Neutrophil (primary cell): ENCODE data around the gene ZNF615.
"Not testable (repeated sequence)": the region's sequence is repeated elsewhere in the genome, so short reads cannot be mapped to it uniquely, and the experiment has no call there.

ENCODE experiments used
- H3K27ac ChIP-seq: fragments of 200-600 bp; sonication (generic); 2 replicates; pipeline ENCODE4 v1.5.1; 2016; ENCODE audit warnings: mild to moderate bottlenecking, moderate library complexity
- H3K27me3 ChIP-seq: fragments of 200-600 bp; sonication (generic); 2 replicates; pipeline ENCODE4 v1.6.0; 2016; ENCODE audit warnings: mild to moderate bottlenecking
- H3K36me3 ChIP-seq: fragments of 200-600 bp; sonication (generic); 2 replicates; pipeline ENCODE4 v1.5.1; 2017
- H3K4me1 ChIP-seq, 2 experiments: fragments of 200-600 bp in 1 of 2; sonication (generic) in 1 of 2; 1 replicate in 1 of 2; 2 replicates in 1 of 2; pipeline versions ENCODE4 v1.5.1 to v1.6.1; 2013 to 2016; ENCODE audit warnings: low read depth in 1 of 2, low read length in 1 of 2, mild to moderate bottlenecking in 1 of 2, moderate library complexity in 1 of 2; ENCODE audit not compliant: control insufficient read depth in 1 of 2, insufficient read depth in 1 of 2
- H3K4me3 ChIP-seq, 2 experiments: fragments of 200-600 bp in 1 of 2; sonication (generic) in 1 of 2; 1 replicate in 1 of 2; 2 replicates in 1 of 2; pipeline ENCODE4 v1.5.1; 2013 to 2016; ENCODE audit warnings: low read depth in 1 of 2, low read length in 1 of 2, mild to moderate bottlenecking in 1 of 2, moderate library complexity in 1 of 2
- H3K9me3 ChIP-seq: fragments of 200-600 bp; sonication (generic); 2 replicates; pipeline ENCODE4 v1.5.1; 2016
- CTCF ChIP-seq: fragments of 200-600 bp; sonication (generic); IDR thresholded peaks from 2 replicates; pipeline ENCODE4 v1.5.1; 2016; ENCODE audit warnings: antibody characterized with exemption

Gene ZNF615

GRCh38 chr19:52007806-52008557 is at the start of gene ZNF615:
Gene ZNF615, minus strand, starts transcription at chr19:52008211. Its CDS starts 4,500 bp downstream, at chr19:52003711.
- Histone ChIP-seq H3K4me3 (peak within 1 kb of the TSS; percentile 79 to 96), H3K27ac (peak within 1 kb of the TSS; percentile 77), H3K4me1 (peaks cover 13% of the 10 kb centered on the region in 2 experiments), H3K36me3 (no peaks in the 10 kb centered on the region), H3K27me3 (no peaks in the 10 kb centered on the region), H3K9me3 (peaks cover 4% of the 10 kb centered on the region)
- TF ChIP-seq CTCF, result no peak

- not testable (repeated sequence) for H3K27me3 ChIP-seq, H3K4me3 ChIP-seq, H3K27ac ChIP-seq, H3K36me3 ChIP-seq, H3K4me1 ChIP-seq
- H3K9me3 ChIP-seq, result peaks cover 19% of the 10 kb centered on the region
Observed at GRCh38 chr19:52056480-52056879, 48.5 kb upstream of the ZNF615 start.

GRCh38 chr19:52051736-52052135 is 43.7 kb upstream of the ZNF615 start:
- H3K27ac ChIP-seq, H3K36me3 ChIP-seq, H3K4me3 ChIP-seq, H3K27me3 ChIP-seq: not testable (repeated sequence)
- peaks cover 10% of the 10 kb centered on the region for H3K9me3 ChIP-seq
- peaks cover 8 to 14% of the 10 kb centered on the region in 2 experiments for H3K4me1 ChIP-seq

- no peaks in the 10 kb centered on the region for H3K27me3 ChIP-seq
- no peak for TF ChIP-seq CTCF
Observed at GRCh38 chr19:52048555-52049501, 40.8 kb upstream of the ZNF615 start, which contains the start of gene ZNF432. Gene ZNF432, minus strand, starts transcription at chr19:52048838. Its CDS starts 1,970 bp downstream, at chr19:52046868.

GRCh38 chr19:52039169-52039568 is 31.2 kb upstream of the ZNF615 start:
- no peak for TF ChIP-seq CTCF
- H3K27ac ChIP-seq, result no peak overlapping the region
- H3K27me3 ChIP-seq, result no peaks in the 10 kb centered on the region
- H3K4me3 ChIP-seq, result no peak overlapping the region
- no peaks in the 10 kb centered on the region for H3K4me1 ChIP-seq
- peaks cover 38% of the 10 kb centered on the region for H3K9me3 ChIP-seq
- peaks cover 50% of the 10 kb centered on the region for H3K36me3 ChIP-seq

More at GRCh38 chr19:52048555-52049501, 40.8 kb upstream of the ZNF615 start, which contains the start of gene ZNF432:
- Histone ChIP-seq H3K9me3 (no peaks in the 10 kb centered on the region), H3K36me3 (peaks cover 7% of the 10 kb centered on the region), H3K4me3 (peak within 1 kb of the TSS; percentile 67 to 73), H3K27ac (peak within 1 kb of the TSS; percentile 85), H3K4me1 (peaks cover 8 to 14% of the 10 kb centered on the region in 2 experiments)

- H3K9me3 ChIP-seq, result peaks cover 58% of the 10 kb centered on the region
- peaks cover 0 to 2% of the 10 kb centered on the region in 2 experiments for H3K4me1 ChIP-seq
- no peak overlapping the region for H3K4me3 ChIP-seq
- TF ChIP-seq CTCF, result no peak
- H3K36me3 ChIP-seq, result peaks cover 29% of the 10 kb centered on the region
- no peak overlapping the region for H3K27ac ChIP-seq
- H3K27me3 ChIP-seq, result no peaks in the 10 kb centered on the region
Observed at GRCh38 chr19:52034051-52034728, 26.2 kb upstream of the ZNF615 start.
